Activated T-cell treated with anti-CD3 and anti-CD28 coated beads, Interleukin-2, amount 50 U/mL, for 1 hour (primary cell): ENCODE measurements around the gene ADAM12.
"Not testable (repeated sequence)": the region's sequence is repeated elsewhere in the genome, so short reads cannot be mapped to it uniquely, and the experiment has no call there.

ENCODE experiments used
- DNase-seq: peaks from one replicate; pipeline ENCODE4 v3.0.0-alpha.2; 2020

The ADAM12 gene

DNA sequence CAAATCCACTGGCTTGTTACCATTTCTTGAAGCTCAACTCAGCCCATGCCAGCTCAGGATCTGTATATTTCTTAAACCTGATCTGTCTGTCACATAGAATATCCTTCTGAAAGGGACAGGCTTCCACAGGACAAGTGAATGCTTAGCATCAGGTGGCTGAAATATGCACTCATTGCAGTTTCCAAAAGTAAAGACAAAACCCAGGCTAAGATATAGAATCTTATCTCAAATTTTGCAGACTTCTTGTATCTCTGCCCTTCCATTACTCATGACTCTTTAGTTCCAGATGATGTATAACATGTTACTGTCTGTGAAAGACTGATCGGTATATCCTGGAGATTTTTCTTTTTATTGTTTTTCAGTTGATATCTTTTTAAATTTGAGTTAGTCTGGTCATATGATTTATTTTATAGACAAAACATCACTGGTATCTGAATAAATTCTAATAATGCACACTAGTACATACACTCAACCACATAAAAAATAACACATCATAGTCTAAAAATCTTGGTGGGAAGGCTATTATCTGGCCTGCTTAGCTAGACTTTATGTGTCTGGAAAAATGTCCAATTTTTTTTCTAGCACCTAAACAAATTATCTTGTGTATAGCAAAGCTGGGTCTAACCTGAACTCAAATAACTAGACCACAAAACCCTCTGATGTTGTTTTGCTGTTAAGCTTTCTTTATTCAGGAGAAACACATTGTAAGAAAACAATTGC lies 182.6 kb downstream of the ADAM12 start:
- DNase-seq, result no peak

DNA sequence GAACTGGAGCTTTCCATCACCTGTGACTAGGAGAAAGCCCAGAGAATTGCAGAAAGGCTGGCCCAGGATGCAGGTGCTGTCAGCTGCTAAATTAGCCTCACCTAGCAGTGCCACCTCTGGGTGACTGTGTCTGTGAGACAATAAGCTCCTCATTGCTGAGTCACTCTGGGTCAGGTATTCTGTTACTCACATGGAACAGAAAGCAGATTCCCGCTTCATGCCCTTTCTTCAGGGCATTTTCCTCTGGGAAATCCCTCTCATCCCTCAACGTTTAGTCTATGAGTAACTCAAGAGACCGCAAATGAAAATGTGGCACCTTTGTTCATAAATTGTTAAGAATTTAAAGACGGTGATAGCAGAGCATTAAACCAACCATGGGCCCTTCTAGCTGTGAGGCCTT lies 184.0 kb downstream of the ADAM12 start:
- no peak for DNase-seq

DNA sequence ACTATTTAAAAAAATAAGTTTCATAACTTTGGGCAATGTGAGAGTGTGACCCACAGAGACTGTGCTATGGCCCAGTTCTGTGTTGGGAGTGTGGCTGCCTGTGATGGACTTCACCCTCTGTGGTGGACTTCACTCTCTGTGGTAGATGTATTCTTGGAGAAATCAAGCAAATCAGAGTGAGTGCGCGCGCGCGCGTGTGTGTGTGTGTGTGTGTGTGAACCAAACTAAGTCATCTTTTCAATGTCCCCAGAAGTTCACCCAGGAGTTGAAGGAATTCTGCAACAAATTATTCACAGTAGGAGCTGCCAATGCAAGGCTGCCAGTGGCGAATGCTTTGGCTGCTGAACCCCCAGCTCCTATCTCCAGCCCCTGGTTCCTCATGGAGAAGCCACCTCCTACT lies 184.5 kb downstream of the ADAM12 start:
- no peak for DNase-seq

DNA sequence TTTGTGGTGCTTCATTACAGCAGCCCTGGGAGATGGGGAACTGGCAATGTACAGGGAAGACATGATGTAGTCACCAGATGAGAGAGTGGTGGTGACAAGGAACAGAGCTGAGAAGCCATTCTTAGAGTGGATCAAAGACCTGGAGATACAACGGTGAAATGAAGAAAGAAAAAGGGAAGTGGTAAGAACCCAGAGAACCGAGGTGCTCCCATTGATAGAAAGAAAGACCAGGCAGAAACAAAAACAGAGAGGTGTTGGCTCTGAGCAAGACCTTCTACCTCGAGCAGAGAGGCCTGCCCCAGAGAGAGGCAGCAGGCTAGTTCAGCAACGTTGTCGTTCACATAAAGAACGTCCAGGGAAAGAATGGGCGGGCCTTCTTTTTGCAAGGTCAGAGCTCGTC lies 186.7 kb downstream of the ADAM12 start:
- no peak for DNase-seq

DNA sequence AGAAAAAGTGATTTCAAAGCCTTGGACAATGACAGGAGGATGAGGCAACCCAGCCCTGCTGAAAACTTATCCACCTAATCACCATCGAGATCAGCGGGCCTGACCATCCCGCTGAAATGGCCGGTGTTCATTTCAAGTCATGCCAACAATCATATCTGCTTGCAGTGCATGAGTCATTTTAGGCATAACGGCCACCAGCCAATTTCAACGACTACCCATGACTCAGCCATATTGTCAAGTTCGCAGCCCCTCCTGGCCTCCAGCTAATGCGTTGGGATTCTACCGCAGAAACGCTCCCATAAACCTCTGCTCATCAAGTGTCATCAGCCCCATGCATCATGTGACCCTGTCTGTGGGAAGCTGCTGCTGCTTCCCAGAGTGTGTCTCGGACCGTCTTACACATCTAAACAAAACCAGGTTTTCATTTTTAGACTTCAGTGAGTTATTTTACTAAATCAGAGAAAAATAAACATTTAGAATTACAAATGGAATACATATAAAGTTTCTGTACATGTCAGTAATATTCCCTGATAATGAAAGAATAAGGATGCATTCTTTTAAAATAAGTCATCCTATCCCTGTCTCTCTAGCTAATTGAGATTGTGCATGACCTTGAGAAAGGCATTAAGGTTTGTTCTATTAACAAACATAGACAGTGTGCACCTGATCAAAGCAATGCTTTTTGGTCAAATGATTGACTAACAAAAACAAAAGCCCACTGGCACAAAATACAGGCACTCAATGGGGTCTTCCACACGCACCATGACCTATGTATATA lies 188.9 kb downstream of the ADAM12 start:
- no peak for DNase-seq

DNA sequence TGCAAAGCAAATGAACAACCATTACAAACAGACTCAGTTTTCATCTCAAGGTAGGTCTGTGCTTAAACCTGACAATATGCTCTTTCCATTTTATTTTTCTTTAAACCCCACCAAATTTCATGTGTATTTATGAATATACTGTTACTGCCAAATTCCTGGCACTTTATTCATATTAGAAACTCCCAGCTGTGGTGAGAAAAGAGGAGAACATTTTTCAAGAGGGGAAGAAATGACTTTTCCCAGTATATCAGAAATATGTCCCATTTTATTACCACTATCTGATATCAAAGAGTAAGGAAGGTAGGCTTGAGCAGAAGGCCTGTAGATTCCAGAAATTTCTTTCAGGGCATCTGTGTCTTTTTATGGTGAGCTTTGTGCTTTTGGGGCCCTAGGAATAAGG lies 189.6 kb downstream of the ADAM12 start:
- DNase-seq, result no peak

DNA sequence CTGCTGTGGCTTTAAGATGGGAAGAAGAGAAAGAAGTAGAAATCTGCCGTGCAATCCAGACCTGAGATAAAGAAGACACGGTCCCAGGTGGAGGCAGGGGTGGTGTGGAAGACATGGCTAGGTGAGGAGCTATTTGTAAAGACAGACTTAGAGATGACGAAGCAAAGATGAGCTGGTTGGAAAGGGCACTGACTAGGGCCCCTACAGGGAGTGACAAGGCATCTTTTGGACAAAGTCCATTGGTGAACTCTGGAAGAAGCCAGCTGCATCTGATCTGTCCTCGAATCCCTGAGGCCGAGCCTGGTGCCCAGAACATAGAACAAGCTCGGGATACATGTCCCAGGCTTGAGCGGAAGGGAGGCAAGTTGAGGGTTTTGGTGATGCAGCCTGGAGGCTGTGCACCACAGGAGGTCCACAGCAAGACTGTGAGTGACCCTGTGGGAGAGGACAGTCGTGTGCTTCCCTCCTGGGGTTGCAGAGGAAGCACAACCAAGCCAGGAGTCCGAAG lies 191.2 kb downstream of the ADAM12 start:
- no peak for DNase-seq

DNA sequence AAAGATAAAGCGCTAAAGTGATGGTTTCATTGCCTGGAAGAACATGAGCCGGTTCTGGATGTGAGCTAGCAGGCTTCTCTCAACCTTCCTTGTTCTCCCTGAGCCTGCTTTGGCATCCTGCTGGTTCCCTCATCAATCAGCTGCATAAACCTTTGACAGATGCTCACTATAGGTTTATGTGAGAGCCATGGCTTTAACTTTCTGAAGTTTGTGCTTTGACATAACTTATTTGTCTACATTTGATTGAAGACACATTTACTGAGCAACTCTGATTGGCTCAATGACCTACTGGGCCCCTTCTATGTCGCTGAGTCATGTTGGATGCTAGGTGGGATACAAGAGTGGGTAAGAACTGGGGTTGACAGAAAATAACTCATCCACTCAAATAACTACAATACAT lies 192.0 kb downstream of the ADAM12 start:
- no peak for DNase-seq

DNA sequence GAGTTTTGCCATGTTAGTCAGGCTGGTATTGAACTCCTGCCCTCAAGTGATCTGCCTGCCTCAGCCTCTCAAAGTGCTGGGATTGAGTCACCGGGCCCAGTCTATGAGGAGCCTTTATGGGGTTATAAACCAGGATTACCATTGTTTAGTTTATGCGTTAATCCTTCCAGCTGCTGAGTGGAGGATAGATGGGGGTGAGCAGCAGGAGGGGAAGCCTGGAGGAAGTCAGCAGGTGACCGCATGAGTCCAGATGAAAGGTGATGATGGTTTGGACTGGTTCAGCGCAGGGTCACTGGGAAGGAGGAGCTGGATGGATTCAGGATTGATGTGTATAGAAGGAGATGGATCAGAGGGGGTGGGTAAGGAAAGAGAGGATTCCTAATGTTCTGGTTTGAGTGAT lies 197.1 kb downstream of the ADAM12 start:
- no peak for DNase-seq

DNA sequence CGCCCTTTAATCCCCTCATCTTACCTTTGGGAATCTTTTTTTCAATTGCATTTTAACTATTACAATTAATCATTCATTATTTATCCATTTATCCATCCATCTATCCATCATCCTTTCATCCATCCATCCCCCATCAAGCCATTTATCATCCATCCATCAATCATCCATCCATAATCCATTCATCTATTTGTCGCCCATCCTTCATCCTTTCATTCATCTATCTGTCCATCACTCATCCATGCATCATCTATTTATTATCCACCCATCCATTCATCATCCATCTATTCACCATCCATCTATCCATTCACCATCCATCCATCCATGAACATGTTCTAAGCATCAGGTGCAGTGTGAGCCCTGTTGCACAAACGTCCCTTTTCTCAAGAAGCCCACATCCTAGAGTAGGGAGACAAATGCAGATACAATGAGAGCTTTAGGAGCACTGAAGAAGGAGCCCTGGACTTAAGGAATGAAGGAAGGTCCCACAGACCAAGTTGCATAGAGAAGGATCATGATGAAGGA lies 199.5 kb downstream of the ADAM12 start:
- DNase-seq, result no peak

DNA sequence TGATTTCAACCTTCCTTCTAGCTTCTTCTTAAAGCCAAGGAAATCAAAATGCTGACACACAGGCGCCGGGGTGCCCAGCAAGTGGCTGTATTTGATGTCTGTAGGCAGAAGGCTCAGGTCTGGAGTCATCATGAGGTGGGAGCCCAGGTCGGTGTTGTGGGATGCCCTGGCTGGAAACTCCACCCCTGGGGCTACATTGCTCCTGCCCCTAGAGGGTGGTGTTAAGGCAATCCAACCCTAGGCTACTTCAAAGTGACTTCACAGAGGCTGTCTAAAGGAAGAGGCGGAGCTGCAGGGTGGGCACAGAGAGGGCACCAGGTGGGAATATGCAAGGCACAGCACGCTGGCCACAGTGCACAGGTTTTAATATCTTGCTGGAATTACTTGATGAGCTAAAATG lies 200.9 kb downstream of the ADAM12 start:
- no peak for DNase-seq

DNA sequence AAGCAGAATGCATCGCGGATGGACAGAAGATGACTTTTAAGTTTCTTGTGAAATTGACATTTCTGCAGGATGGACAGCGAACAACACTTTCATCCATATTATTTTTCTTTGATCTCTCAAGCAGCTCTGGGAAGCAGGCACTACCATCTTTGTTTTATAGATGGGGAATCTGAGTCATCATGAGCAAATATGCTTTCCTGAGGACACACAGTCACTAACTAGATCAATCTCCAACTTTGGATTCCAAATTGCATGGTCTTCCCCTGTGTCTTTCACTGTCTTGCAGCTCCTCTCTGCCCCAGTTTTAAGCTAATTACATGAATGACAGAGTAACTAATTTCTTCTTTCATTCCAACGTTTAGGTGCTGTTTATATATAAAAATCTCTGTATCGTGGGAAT lies 201.5 kb downstream of the ADAM12 start:
- no peak for DNase-seq

DNA sequence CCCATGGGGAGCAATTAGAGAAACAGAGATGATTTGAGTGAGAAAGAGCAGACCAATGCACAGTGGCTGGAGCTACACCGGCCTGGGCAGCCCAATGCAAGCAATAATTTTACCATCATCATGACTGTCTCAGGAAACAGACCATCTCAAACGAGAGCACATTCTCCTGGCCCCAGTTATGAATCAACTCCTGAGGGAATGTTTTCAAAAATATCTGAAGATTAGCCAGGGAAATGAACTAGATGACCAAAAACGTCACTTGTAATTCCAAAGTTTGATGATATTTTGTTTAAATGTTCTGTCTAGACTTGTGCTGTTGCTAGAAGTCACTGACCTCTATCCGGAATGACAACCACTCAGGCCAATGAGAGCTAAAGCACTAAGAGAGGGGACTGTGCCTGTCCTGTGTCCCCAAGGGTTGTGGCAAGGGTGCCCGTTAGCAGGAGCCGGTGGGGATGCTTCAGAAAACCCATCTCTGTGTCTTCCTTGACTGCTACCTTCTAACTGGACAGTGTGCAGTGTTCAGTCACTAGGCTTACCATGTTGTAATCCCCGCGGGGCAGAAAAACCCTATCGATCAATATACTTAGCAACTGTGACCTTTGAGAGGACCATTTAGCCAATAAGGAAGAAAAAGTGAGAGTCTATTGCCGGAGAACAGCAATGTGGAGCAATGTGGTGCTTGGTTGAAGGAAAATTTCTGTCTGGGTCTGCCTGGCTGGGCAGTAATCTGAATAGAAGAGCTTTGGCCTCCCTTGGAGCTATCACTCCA lies 202.4 kb downstream of the ADAM12 start:
- DNase-seq, result no peak

DNA sequence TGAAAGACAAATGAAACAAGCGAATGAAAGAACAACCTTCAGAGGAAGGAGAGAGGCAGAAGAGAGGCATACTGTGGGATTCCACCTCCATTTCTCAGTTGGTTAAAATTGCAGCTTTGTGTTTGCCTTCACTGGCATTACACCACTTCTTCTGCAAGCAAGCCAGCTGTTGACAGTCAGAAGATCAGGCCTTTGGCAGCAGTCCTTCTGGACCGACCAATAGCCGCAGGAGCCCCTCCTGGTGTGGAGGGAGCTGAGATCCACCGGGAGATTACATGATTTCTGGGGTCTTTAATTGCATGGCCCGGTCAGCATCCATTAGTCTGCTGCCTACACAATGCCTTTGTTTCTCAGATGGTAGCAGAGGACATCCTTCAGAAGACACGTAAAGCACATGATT lies 206.7 kb downstream of the ADAM12 start:
- no peak for DNase-seq

DNA sequence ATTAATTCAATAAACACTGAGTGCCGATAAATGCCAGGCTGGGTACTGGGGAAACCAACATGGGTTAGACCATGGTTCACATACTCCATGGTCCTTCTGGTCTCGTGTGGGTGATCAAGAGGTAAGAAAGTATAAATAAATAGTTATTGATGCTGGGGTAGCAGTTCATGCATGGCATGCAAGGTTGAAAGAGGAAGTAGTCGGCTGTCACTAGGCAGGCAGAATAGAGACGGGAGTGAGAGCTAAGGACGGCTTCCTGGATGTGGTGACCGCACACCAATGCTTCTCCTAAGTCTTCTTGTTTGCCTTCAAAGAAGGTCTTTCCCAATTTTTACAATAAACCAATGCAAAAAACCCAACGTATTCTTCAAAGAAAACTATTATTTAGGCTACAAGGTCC lies 208.6 kb downstream of the ADAM12 start:
- no peak for DNase-seq

DNA sequence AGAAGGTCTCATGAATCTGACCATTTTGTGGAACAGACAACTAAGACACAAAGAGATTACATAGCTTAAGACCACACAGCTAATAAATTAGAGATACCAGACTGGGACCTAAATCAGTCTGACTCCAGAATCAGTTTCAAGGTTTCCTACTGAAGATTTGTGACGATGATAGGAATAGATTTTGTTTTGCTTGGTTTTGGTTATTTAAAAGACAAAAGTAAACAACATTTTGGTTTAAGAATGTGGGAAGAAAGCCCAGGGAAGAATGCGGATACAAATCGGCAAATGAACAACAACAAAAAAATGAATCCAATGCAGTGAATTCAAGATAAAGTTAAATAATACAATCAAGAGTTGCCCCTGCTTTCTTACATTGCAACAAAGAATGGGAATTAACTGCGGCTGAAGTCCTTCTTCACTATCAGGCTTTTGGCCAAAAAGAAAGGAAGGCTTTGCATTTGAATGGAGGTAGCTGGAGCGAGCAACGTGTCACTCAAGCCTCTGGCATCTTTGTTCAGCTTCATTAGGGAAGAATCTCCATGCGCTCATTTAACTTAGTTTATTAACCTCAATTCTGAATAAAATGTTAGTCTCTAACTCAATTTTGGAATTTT lies 210.8 kb downstream of the ADAM12 start:
- DNase-seq, result no peak

DNA sequence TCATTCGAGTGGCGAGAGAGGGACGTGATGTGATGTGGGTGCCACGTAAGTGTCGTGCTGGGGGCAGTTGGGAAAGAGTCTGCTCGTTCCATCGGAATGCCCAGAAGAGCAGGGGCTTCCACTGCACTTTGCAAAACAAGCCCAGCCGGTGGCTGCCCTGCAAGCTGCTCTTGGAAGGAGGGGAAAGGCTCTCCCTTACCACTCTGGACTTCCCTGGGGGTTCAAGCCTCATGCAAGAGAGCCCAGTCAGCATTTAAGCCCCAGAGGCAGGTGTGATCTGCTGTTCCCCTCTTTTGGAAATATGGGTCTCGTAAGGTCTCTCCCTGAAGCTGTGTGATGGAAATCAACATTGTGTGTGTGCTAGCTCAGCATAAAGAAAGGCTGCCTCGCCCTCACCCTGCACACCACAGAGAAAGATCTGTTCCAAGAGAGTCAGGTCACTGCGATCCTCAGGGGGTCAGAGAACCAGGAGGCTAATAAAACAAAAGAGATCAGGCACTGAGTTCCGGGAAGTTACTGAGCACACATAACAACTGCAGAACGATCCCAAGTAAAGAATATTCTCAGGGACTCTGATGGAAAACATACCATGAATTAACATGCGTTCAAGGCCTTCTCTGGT lies 212.5 kb downstream of the ADAM12 start:
- no peak for DNase-seq

DNA sequence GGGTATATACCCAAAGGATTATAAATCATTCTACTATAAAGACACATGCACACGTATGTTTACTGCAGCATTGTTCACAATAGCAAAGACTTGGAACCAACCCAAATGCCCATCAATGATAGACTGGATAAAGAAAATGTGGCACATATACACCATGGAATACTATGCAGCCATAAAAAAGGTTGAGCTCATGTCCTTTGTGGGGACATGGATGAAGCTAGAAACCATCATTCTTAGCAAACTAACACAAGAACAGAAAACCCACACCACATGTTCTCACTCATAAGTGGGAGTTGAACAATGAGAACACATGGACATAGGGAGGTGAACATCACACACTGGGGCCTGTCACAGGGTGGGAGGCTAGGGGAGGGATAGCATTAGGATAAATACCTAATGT lies 215.5 kb downstream of the ADAM12 start:
- not testable (repeated sequence) for DNase-seq

DNA sequence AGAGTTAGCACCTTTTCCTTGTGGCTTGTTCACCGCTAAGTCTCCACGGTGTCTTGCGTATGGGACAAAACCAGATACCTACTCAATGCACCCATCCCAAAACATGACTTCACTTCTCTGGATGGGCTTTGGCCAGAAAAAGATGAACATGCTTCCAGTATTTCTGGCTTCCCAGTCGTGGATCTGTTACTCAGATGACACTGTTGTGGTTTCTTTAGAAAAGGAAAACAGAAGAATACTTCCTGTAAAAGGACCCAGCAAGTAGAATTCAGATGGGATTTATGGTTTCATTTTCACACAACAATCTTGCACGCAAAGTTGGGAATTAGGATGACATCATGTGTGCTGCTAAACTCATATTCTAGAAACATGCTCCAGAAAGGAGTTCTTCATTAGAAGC lies 216.7 kb downstream of the ADAM12 start:
- no peak for DNase-seq

DNA sequence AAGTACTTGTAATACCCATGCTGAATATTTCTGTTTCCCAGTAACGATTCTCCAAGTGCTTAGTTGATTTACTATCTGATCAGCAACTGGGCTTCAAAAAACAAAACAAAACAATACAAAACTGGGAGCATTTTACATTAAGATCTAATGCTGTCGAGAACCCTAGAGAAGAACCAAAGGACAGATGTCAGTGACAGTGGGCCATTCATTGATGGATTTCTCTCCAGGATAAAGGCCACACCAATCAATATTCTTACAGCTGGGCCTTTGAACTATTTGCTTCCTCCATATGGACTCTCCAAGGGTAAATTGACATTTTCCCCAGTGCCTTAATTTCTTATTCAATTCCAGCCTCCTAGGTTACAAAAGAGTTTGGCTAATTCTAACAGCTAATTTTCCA lies 217.5 kb downstream of the ADAM12 start:
- DNase-seq, result no peak

DNA sequence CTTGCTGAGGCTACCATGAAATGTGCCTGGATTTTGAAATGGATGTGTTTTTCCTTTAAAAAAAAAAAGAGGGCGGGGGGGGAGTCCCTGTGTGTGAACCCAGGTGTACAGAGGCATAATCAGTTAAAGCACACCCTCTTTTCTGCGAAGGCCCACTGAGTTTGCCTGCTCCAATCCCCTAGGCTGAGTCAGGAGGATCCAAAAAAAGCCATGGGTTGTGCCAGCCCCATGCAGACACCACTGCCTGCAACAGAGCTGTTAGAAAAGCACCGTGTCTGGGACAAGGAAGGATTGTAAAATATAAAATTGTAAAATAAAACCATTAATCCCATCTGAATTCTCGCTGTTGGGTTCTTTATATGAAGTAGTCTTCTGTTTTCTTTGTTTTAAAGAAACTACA lies 217.9 kb downstream of the ADAM12 start:
- no peak for DNase-seq

DNA sequence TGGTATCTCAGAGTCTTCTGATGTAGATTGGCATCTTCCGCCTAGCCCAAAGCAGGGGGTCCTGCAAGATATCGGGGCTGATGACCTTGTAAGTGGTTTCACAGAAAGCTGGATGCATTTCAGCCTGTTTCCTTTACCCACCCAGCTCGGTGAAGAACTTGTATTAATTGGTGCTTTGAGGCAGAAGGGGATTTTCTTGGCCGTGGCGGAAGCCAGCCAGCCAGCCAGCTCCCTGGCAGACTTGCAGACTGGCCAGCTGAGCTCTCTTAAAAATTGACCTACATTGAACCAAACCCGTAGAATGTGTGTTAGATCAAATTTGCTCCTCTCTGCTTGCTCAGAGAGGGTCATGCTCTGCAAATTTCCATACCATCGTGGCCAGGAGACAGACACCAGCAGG lies 218.4 kb downstream of the ADAM12 start:
- no peak for DNase-seq

DNA sequence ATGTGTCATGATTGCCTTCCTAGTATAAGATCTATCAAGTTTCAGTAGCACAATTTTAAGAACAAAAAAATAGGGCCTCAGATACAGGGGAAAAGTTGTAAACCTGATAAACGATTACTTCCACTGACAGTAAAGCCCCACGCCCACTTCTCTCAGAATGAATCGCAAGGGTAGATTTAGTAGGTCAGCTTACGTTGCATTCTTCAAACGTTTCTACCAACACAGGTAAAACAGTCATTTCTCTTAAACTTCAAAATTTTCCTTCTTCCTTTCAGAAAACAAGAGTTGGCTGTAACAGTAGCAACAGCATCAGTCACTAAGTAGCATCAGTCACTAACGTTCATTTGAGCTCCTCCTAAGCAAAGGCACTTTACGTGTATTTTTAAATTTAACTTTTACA lies 221.5 kb downstream of the ADAM12 start:
- DNase-seq, result no peak
